Thyroid gland (tissue), 4 donors: ENCODE data around the gene SCRN3.

Experiments
- POLR2A ChIP-seq, 2 donors: fragments of 450-650 bp; IDR thresholded peaks; one replicate each; pipeline ENCODE4 v1.6.1; 2017; ENCODE audit warnings: antibody characterized with exemption in 2 of 2, mild to moderate bottlenecking in 2 of 2, moderate library complexity in 1 of 2
- TF ChIP-seq, protein P1 (sequence below), 6 experiments: fragments of 200-600 bp in 3 of 6; fragments of 450-650 bp in 3 of 6; sonication (generic) in 3 of 6; IDR thresholded peaks; one replicate each; pipeline ENCODE4 v1.5.1; 2016 to 2019; ENCODE audit warnings: antibody characterized with exemption in 6 of 6, mild to moderate bottlenecking in 2 of 6, inconsistent platforms in 1 of 6, moderate library complexity in 1 of 6

GRCh38 chr2:174399171-174399570 lies 3.6 kb downstream of the SCRN3 start:
- TF ChIP-seq, protein P1, sequence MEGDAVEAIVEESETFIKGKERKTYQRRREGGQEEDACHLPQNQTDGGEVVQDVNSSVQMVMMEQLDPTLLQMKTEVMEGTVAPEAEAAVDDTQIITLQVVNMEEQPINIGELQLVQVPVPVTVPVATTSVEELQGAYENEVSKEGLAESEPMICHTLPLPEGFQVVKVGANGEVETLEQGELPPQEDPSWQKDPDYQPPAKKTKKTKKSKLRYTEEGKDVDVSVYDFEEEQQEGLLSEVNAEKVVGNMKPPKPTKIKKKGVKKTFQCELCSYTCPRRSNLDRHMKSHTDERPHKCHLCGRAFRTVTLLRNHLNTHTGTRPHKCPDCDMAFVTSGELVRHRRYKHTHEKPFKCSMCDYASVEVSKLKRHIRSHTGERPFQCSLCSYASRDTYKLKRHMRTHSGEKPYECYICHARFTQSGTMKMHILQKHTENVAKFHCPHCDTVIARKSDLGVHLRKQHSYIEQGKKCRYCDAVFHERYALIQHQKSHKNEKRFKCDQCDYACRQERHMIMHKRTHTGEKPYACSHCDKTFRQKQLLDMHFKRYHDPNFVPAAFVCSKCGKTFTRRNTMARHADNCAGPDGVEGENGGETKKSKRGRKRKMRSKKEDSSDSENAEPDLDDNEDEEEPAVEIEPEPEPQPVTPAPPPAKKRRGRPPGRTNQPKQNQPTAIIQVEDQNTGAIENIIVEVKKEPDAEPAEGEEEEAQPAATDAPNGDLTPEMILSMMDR (IDR thresholded peaks at IDR 0.05) = no peak
- no peak for TF ChIP-seq POLR2A (IDR thresholded peaks at IDR 0.05)
